Coronary artery (tissue), 2 donors: ENCODE results near the gene ZNF511.

ENCODE experiments used
- DNase-seq: peaks from one replicate; pipeline ENCODE4 v3.0.0-alpha.2; 2017; ENCODE audit warnings: low spot score
- H3K27ac ChIP-seq, 2 donors: fragments of 200-600 bp; sonication (generic); one replicate each; pipeline ENCODE4 v1.5.1; 2016 to 2019
- H3K4me3 ChIP-seq: fragments of 200-600 bp; sonication (generic); 2 replicates; pipeline ENCODE4 v1.5.1; 2016; ENCODE audit warnings: mild to moderate bottlenecking, moderate library complexity
- CTCF ChIP-seq: fragments of 200-600 bp; sonication (generic); IDR thresholded peaks from one replicate; pipeline ENCODE4 v1.5.1; 2019; ENCODE audit warnings: antibody characterized with exemption

Gene ZNF511

GRCh38 chr10:133274751-133275683 lies 33.7 kb upstream of the ZNF511 start:
- Histone ChIP-seq H3K4me3 (no peak overlapping the region), H3K27ac (no peak overlapping the region)
- no peak for DNase-seq
- TF ChIP-seq CTCF = no peak

- Histone ChIP-seq H3K27ac (no peak overlapping the region), H3K4me3 (no peak overlapping the region)
- DNase-seq = no peak
- no peak for TF ChIP-seq CTCF
Measured at GRCh38 chr10:133275684-133276092, 33.0 kb upstream of the ZNF511 start.

GRCh38 chr10:133276100-133276434 lies 32.6 kb upstream of the ZNF511 start:
- Histone ChIP-seq H3K27ac (no peak overlapping the region), H3K4me3 (peak overlapping the region; percentile 33)
- TF ChIP-seq CTCF = no peak
- no peak for DNase-seq

- H3K27ac ChIP-seq = no peak within 1 kb of the TSS
- no peak for TF ChIP-seq CTCF
- DNase-seq = no peak
- H3K4me3 ChIP-seq = peak within 1 kb of the TSS; percentile 33
Measured at GRCh38 chr10:133276435-133277201, 32.1 kb upstream of the ZNF511 start, which contains the start of gene ADAM8. Gene ADAM8 (minus strand): TSS chr10:133276868. CDS start chr10:133276817, 51 bp downstream.

- no peak for TF ChIP-seq CTCF
- Histone ChIP-seq H3K27ac (no peak overlapping the region), H3K4me3 (no peak overlapping the region)
- DNase-seq = no peak
Measured at GRCh38 chr10:133277277-133277992, 31.3 kb upstream of the ZNF511 start.

DNA sequence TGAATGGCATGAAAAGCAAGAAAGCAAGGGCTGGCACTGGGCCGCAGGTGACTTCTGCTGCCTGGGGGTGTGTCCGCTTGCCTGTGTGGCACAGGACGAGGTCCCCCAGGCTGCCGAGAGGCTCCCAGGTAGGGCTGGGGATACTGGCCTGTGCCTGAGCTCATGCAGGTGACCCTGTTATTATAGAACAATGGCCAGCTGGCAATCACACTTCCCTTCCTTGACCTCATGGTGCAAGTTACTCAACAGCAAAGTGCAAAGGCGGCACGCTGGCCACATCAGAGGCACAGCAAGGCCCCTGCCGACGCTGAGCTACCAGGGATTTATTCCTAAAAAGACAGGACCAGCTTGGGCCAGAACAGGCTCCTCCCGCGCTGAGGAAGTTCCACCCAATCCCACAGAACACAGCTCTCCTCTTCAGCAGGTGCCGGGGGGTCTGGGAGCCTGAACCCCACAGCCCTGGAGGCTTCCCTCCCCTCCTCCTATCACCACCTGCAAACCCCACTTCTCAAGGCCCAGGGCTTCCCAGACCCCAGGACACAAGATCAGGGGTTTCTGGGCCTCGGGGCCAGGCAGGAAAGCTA lies 30.6 kb upstream of the ZNF511 start:
- DNase-seq = no peak
- Histone ChIP-seq H3K27ac (peak overlapping the region in 1 of 2 donors; percentile 7), H3K4me3 (no peak overlapping the region)

More for the DNA sequence above, 30.6 kb upstream of the ZNF511 start:
- TF ChIP-seq CTCF = no peak
